Activated naive CD8-positive, alpha-beta T cell treated with anti-CD3 and anti-CD28 coated beads, Interleukin-2, amount 50 U/mL, for 24 hours (primary cell): ENCODE data around the gene NR4A1.

ENCODE experiments used
- ATAC-seq: fragments of 150-1000 bp; cut with Tn5 transposase; one replicate; pipeline ENCODE4 v1.10.0; 2021
- DNase-seq: peaks from one replicate; pipeline ENCODE4 v3.0.0; 2021
- H3K27ac Mint-ChIP-seq: one replicate; pipeline ENCODE4 v1.8.0; 2021; ENCODE audit warnings: mild to moderate bottlenecking, mixed read lengths
- H3K27me3 Mint-ChIP-seq: one replicate; pipeline ENCODE4 v1.8.0; 2021; ENCODE audit warnings: mixed read lengths
- H3K36me3 Mint-ChIP-seq: one replicate; pipeline ENCODE4 v1.8.0; 2021; ENCODE audit warnings: low read depth, mixed read lengths
- H3K4me1 Mint-ChIP-seq: one replicate; pipeline ENCODE4 v1.8.0; 2021; ENCODE audit warnings: mixed read lengths
- H3K4me3 Mint-ChIP-seq: one replicate; pipeline ENCODE4 v1.8.0; 2021; ENCODE audit warnings: mild to moderate bottlenecking, moderate library complexity, mixed read lengths
- H3K9me3 Mint-ChIP-seq: one replicate; pipeline ENCODE4 v1.8.0; 2021; ENCODE audit warnings: mixed read lengths

The NR4A1 gene

GRCh38 chr12:52011602-52012214, 39.5 kb upstream of the NR4A1 start:
- DNase-seq (no peak), ATAC-seq (no peak)
- Mint-ChIP-seq H3K27me3 (no peaks in the 10 kb centered on the region), H3K36me3 (peaks cover 17% of the 10 kb centered on the region), H3K4me1 (peaks cover 11% of the 10 kb centered on the region), H3K4me3 (no peak overlapping the region), H3K9me3 (no peaks in the 10 kb centered on the region), H3K27ac (no peak overlapping the region)

- H3K27ac Mint-ChIP-seq, result no peak overlapping the region
These were observed 37.5 kb upstream of the NR4A1 start for GRCh38 chr12:52013626-52014310.

GRCh38 chr12:52014567-52015530, 36.4 kb upstream of the NR4A1 start:
- ATAC-seq (no peak), DNase-seq (no peak)
- Mint-ChIP-seq H3K4me1 (peaks cover under 1% of the 10 kb centered on the region), H3K4me3 (no peak overlapping the region), H3K27ac (no peak overlapping the region), H3K9me3 (no peaks in the 10 kb centered on the region), H3K36me3 (peaks cover 17% of the 10 kb centered on the region), H3K27me3 (no peaks in the 10 kb centered on the region)

More at GRCh38 chr12:52013626-52014310, 37.5 kb upstream of the NR4A1 start:
- Mint-ChIP-seq H3K27me3 (no peaks in the 10 kb centered on the region), H3K4me1 (peaks cover under 1% of the 10 kb centered on the region), H3K9me3 (no peaks in the 10 kb centered on the region), H3K4me3 (no peak overlapping the region), H3K36me3 (peaks cover 17% of the 10 kb centered on the region)
- DNase-seq, result no peak
- ATAC-seq, result no peak

- peaks cover 7% of the 10 kb centered on the region for H3K4me1 Mint-ChIP-seq
- H3K27me3 Mint-ChIP-seq, result no peaks in the 10 kb centered on the region
- H3K9me3 Mint-ChIP-seq, result no peaks in the 10 kb centered on the region
- no peak overlapping the region for H3K4me3 Mint-ChIP-seq
- ATAC-seq (no peak), DNase-seq (no peak)
- peaks cover 17% of the 10 kb centered on the region for H3K36me3 Mint-ChIP-seq
- no peak overlapping the region for H3K27ac Mint-ChIP-seq
These were observed 35.7 kb upstream of the NR4A1 start for GRCh38 chr12:52015532-52016041.

- Mint-ChIP-seq H3K27me3 (no peaks in the 10 kb centered on the region), H3K27ac (no peak overlapping the region), H3K4me3 (no peak overlapping the region), H3K9me3 (no peaks in the 10 kb centered on the region), H3K36me3 (peaks cover 8% of the 10 kb centered on the region), H3K4me1 (peaks cover 23% of the 10 kb centered on the region)
- no peak for ATAC-seq
- DNase-seq, result no peak
These were observed 32.7 kb upstream of the NR4A1 start for GRCh38 chr12:52018433-52019112.

GRCh38 chr12:52019113-52019770, 32.0 kb upstream of the NR4A1 start:
- Mint-ChIP-seq H3K36me3 (peaks cover under 1% of the 10 kb centered on the region), H3K4me1 (peaks cover 28% of the 10 kb centered on the region), H3K9me3 (no peaks in the 10 kb centered on the region), H3K27ac (no peak overlapping the region), H3K27me3 (no peaks in the 10 kb centered on the region), H3K4me3 (no peak overlapping the region)
- ATAC-seq (no peak), DNase-seq (no peak)

- DNase-seq (peak; percentile 75), ATAC-seq (peak; percentile 30)
- no peaks in the 10 kb centered on the region for H3K27me3 Mint-ChIP-seq
- H3K36me3 Mint-ChIP-seq, result no peaks in the 10 kb centered on the region
- H3K27ac Mint-ChIP-seq, result no peak overlapping the region
- no peak overlapping the region for H3K4me3 Mint-ChIP-seq
- H3K4me1 Mint-ChIP-seq, result peaks cover 43% of the 10 kb centered on the region
- no peaks in the 10 kb centered on the region for H3K9me3 Mint-ChIP-seq
These were observed 30.5 kb upstream of the NR4A1 start for GRCh38 chr12:52020539-52021336.

- H3K27ac Mint-ChIP-seq, result peak overlapping the region; percentile 56
- no peaks in the 10 kb centered on the region for H3K9me3 Mint-ChIP-seq
- ATAC-seq (peak; percentile 0), DNase-seq (no peak)
- H3K4me3 Mint-ChIP-seq, result peak overlapping the region; percentile 82
- H3K4me1 Mint-ChIP-seq, result peaks cover 50% of the 10 kb centered on the region
- no peaks in the 10 kb centered on the region for H3K27me3 Mint-ChIP-seq
- no peaks in the 10 kb centered on the region for H3K36me3 Mint-ChIP-seq
These were observed 28.4 kb upstream of the NR4A1 start for GRCh38 chr12:52022841-52023181.

GRCh38 chr12:52023182-52023975, 27.9 kb upstream of the NR4A1 start:
- Mint-ChIP-seq H3K4me3 (peak overlapping the region; percentile 82), H3K27me3 (no peaks in the 10 kb centered on the region), H3K4me1 (peaks cover 50% of the 10 kb centered on the region), H3K27ac (peak overlapping the region; percentile 92), H3K9me3 (no peaks in the 10 kb centered on the region), H3K36me3 (no peaks in the 10 kb centered on the region)
- DNase-seq (peak; percentile 97), ATAC-seq (peak; percentile 68)

GRCh38 chr12:52023976-52024688, 27.1 kb upstream of the NR4A1 start:
- peak; percentile 24 for ATAC-seq
- Mint-ChIP-seq H3K9me3 (no peaks in the 10 kb centered on the region), H3K4me3 (peak overlapping the region; percentile 82), H3K27me3 (no peaks in the 10 kb centered on the region), H3K4me1 (peaks cover 50% of the 10 kb centered on the region), H3K27ac (peak overlapping the region; percentile 92), H3K36me3 (no peaks in the 10 kb centered on the region)
- no peak for DNase-seq

- ATAC-seq, result peak; percentile 41
- H3K36me3 Mint-ChIP-seq, result no peaks in the 10 kb centered on the region
These were observed 26.4 kb upstream of the NR4A1 start for GRCh38 chr12:52024845-52025230.

GRCh38 chr12:52026263-52026662, 25.0 kb upstream of the NR4A1 start:
- ATAC-seq (no peak), DNase-seq (no peak)
- Mint-ChIP-seq H3K9me3 (no peaks in the 10 kb centered on the region), H3K27me3 (no peaks in the 10 kb centered on the region), H3K4me1 (peaks cover 37% of the 10 kb centered on the region), H3K27ac (peak overlapping the region; percentile 32), H3K4me3 (peak overlapping the region; percentile 82), H3K36me3 (no peaks in the 10 kb centered on the region)

More at GRCh38 chr12:52024845-52025230, 26.4 kb upstream of the NR4A1 start:
- H3K4me1 Mint-ChIP-seq, result peaks cover 50% of the 10 kb centered on the region
- H3K27ac Mint-ChIP-seq, result peak overlapping the region; percentile 92
- no peaks in the 10 kb centered on the region for H3K27me3 Mint-ChIP-seq
- H3K9me3 Mint-ChIP-seq, result no peaks in the 10 kb centered on the region
- DNase-seq, result peak; percentile 68
- peak overlapping the region; percentile 82 for H3K4me3 Mint-ChIP-seq
